Superior temporal gyrus (tissue), 1 donor: ENCODE measurements around the gene TET3.

Experiments
- DNase-seq: peaks from one replicate; pipeline ENCODE4 v3.0.0-alpha.2; 2016; ENCODE audit errors: extremely low spot score

The TET3 gene

GRCh38 chr2:73964223-73964622 lies 20.5 kb upstream of the TET3 start:
- DNase-seq = no peak

GRCh38 chr2:73965053-73965452 lies 19.7 kb upstream of the TET3 start:
- no peak for DNase-seq

GRCh38 chr2:73968357-73968937 lies 16.3 kb upstream of the TET3 start:
- no peak for DNase-seq

GRCh38 chr2:73969356-73969755 lies 15.4 kb upstream of the TET3 start:
- DNase-seq = no peak

- no peak for DNase-seq
These were observed 14.4 kb upstream of the TET3 start for GRCh38 chr2:73970141-73970803.

- no peak for DNase-seq
These were observed 13.7 kb upstream of the TET3 start for GRCh38 chr2:73970850-73971471.

- no peak for DNase-seq
These were observed 13.0 kb upstream of the TET3 start for GRCh38 chr2:73971722-73972121.

- DNase-seq = no peak
These were observed 11.9 kb upstream of the TET3 start for GRCh38 chr2:73972846-73973245.

- no peak for DNase-seq
These were observed 9.0 kb upstream of the TET3 start for GRCh38 chr2:73975731-73976130.

- no peak for DNase-seq
These were observed 7.9 kb upstream of the TET3 start for GRCh38 chr2:73976803-73977202.

- no peak for DNase-seq
These were observed 7.2 kb upstream of the TET3 start for GRCh38 chr2:73977466-73977865.

GRCh38 chr2:73979021-73979420 lies 5.7 kb upstream of the TET3 start:
- DNase-seq = no peak

- DNase-seq = no peak
These were observed 5.0 kb upstream of the TET3 start for GRCh38 chr2:73979686-73980085.

GRCh38 chr2:73980566-73980965 lies 4.1 kb upstream of the TET3 start:
- DNase-seq = no peak

- no peak for DNase-seq
These were observed 3.4 kb upstream of the TET3 start for GRCh38 chr2:73981081-73982001.

- peak; percentile 24 for DNase-seq
These were observed 2.5 kb upstream of the TET3 start for GRCh38 chr2:73982140-73982617.

- DNase-seq = peak; percentile 33
These were observed 1.1 kb upstream of the TET3 start for GRCh38 chr2:73983322-73984202.

- no peak for DNase-seq
These were observed 205 bp downstream of the TET3 start for GRCh38 chr2:73984922-73985307.

GRCh38 chr2:73985308-73986084 lies 786 bp downstream of the TET3 start:
- DNase-seq = no peak

GRCh38 chr2:73986085-73986681 lies 1.5 kb downstream of the TET3 start:
- no peak for DNase-seq
